Hepatocyte (in vitro differentiated cells): ENCODE results near the gene INSR. TPM values are rescaled to one million over a fixed set of nuclear protein-coding genes. Genes with fewer than 3 reads are reported as not detected.

Experiments
- DNase-seq: peaks from one replicate; pipeline ENCODE4 v3.0.0-alpha.2; 2016; ENCODE audit warnings: low spot score
- H2AFZ ChIP-seq: fragments of 200-600 bp; sonication (generic); 2 replicates; pipeline ENCODE4 v1.6.0; 2016; ENCODE audit warnings: antibody characterized with exemption, mild to moderate bottlenecking
- H3K27ac ChIP-seq: fragments of 200-600 bp; sonication (generic); 2 replicates; pipeline ENCODE4 v1.5.1; 2016; ENCODE audit warnings: mild to moderate bottlenecking
- H3K27me3 ChIP-seq: fragments of 200-600 bp; sonication (generic); 2 replicates; pipeline ENCODE4 v1.6.1; 2016
- H3K36me3 ChIP-seq: fragments of 200-600 bp; sonication (generic); replicated peaks from 2 replicates; pipeline ENCODE4 v1.5.1; 2016; ENCODE audit warnings: low read depth; ENCODE audit not compliant: insufficient read depth
- H3K4me1 ChIP-seq: fragments of 200-600 bp; sonication (generic); 2 replicates; pipeline ENCODE4 v1.5.1; 2016; ENCODE audit warnings: mild to moderate bottlenecking, moderate library complexity; ENCODE audit not compliant: insufficient read depth
- H3K4me2 ChIP-seq: fragments of 200-600 bp; sonication (generic); 2 replicates; pipeline ENCODE4 v1.6.0; 2016
- H3K4me3 ChIP-seq: fragments of 200-600 bp; sonication (generic); 2 replicates; pipeline ENCODE4 v1.5.1; 2016; ENCODE audit warnings: mild to moderate bottlenecking
- H3K79me2 ChIP-seq: fragments of 200-600 bp; sonication (generic); 2 replicates; pipeline ENCODE4 v1.6.0; 2017; ENCODE audit warnings: mild to moderate bottlenecking
- H3K9me2 ChIP-seq: fragments of 200-600 bp; sonication (generic); replicated peaks from 2 replicates; pipeline ENCODE4 v1.6.0; 2017; ENCODE audit warnings: mild to moderate bottlenecking; ENCODE audit not compliant: insufficient read depth
- H3K9me3 ChIP-seq: fragments of 200-600 bp; sonication (generic); 2 replicates; pipeline ENCODE4 v1.5.1; 2016; ENCODE audit warnings: low read depth, mild to moderate bottlenecking
- H4K20me1 ChIP-seq: fragments of 200-600 bp; sonication (generic); 2 replicates; pipeline ENCODE4 v1.6.0; 2016; ENCODE audit warnings: mild to moderate bottlenecking; ENCODE audit not compliant: insufficient read depth, poor library complexity, severe bottlenecking
- EZH2 ChIP-seq: fragments of 200-600 bp; sonication (generic); IDR thresholded peaks from 2 replicates; pipeline ENCODE4 v1.6.1; 2016; ENCODE audit warnings: antibody characterized with exemption, mild to moderate bottlenecking, borderline replicate concordance
- EZH2phosphoT487 ChIP-seq: fragments of 200-600 bp; sonication (generic); IDR thresholded peaks from one replicate; pipeline ENCODE4 v1.6.1; 2018; ENCODE audit warnings: antibody characterized with exemption, mild to moderate bottlenecking, low read depth, moderate library complexity; ENCODE audit not compliant: unreplicated experiment, severe bottlenecking
- WGBS: methylation state at CpG from one replicate; pipeline ENCODE4 v1.1.6; 2016; ENCODE audit warnings: low lambda C conversion rate; ENCODE audit errors: missing lambda C conversion rate; 5-methylcytosine and 5-hydroxymethylcytosine counted together
- polyA plus RNA-seq: library from polyadenylated mRNA; unstranded; fragments of >200 nt; fragmentation: Nextera tagmentation; extraction: Ambion mirVana; gene quantifications from 2 replicates; pipeline ENCODE4 v1.2.1, GENCODE V29; 2016
- total RNA-seq: library from RNA; depleted of rRNA; stranded (reverse); fragments of >200 nt; gene quantifications from 2 replicates; pipeline ENCODE4 v1.2.3, GENCODE V29; 2014
- TF ChIP-seq, protein P1 (sequence below): fragments of 200-600 bp; sonication (generic); IDR thresholded peaks from 2 replicates; pipeline ENCODE4 v1.5.1; 2016; ENCODE audit warnings: antibody characterized with exemption, mild to moderate bottlenecking; ENCODE audit not compliant: poor library complexity

INSR gene
- total and polyA plus RNA-seq, 2 experiments from 2014 or later: 17.0 to 59.0 TPM

- WGBS: 73% methylated on average over 9 of the region's 9 CpGs
- Histone ChIP-seq H3K4me3 (no peak overlapping the region), H2AFZ (no peak overlapping the region), H4K20me1 (peaks cover 3% of the 10 kb centered on the region), H3K9me3 (no peaks in the 10 kb centered on the region), H3K4me1 (no peaks in the 10 kb centered on the region), H3K79me2 (peaks cover 77% of the 10 kb centered on the region), H3K36me3 (no peaks in the 10 kb centered on the region), H3K4me2 (no peak overlapping the region), H3K27me3 (no peaks in the 10 kb centered on the region), H3K27ac (no peak overlapping the region), H3K9me2 (no peaks in the 10 kb centered on the region)
- DNase-seq: no peak
- TF ChIP-seq EZH2phosphoT487 (no peak), EZH2 (no peak)
- TF ChIP-seq, protein P1, sequence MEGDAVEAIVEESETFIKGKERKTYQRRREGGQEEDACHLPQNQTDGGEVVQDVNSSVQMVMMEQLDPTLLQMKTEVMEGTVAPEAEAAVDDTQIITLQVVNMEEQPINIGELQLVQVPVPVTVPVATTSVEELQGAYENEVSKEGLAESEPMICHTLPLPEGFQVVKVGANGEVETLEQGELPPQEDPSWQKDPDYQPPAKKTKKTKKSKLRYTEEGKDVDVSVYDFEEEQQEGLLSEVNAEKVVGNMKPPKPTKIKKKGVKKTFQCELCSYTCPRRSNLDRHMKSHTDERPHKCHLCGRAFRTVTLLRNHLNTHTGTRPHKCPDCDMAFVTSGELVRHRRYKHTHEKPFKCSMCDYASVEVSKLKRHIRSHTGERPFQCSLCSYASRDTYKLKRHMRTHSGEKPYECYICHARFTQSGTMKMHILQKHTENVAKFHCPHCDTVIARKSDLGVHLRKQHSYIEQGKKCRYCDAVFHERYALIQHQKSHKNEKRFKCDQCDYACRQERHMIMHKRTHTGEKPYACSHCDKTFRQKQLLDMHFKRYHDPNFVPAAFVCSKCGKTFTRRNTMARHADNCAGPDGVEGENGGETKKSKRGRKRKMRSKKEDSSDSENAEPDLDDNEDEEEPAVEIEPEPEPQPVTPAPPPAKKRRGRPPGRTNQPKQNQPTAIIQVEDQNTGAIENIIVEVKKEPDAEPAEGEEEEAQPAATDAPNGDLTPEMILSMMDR: no peak
Observed at GRCh38 chr19:7242601-7243258, 51.5 kb downstream of the INSR start.

GRCh38 chr19:7238051-7238450 lies 56.2 kb downstream of the INSR start:
- H3K79me2 ChIP-seq: peaks cover 79% of the 10 kb centered on the region
- no peak for DNase-seq
- no peak overlapping the region for H3K4me2 ChIP-seq
- 88% methylated on average over 4 of the region's 4 CpGs for WGBS
- no peaks in the 10 kb centered on the region for H3K4me1 ChIP-seq
- H3K9me2 ChIP-seq: no peaks in the 10 kb centered on the region
- H3K27me3 ChIP-seq: no peaks in the 10 kb centered on the region
- H3K27ac ChIP-seq: no peak overlapping the region
- no peak overlapping the region for H2AFZ ChIP-seq
- TF ChIP-seq, protein P1: no peak
- TF ChIP-seq EZH2 (no peak), EZH2phosphoT487 (no peak)
- H4K20me1 ChIP-seq: peaks cover 12% of the 10 kb centered on the region
- H3K9me3 ChIP-seq: no peaks in the 10 kb centered on the region
- H3K36me3 ChIP-seq: no peaks in the 10 kb centered on the region
- H3K4me3 ChIP-seq: no peak overlapping the region

- no peak for TF ChIP-seq EZH2phosphoT487
- no peak for TF ChIP-seq EZH2
- no peaks in the 10 kb centered on the region for H3K27me3 ChIP-seq
- no peaks in the 10 kb centered on the region for H3K36me3 ChIP-seq
- H3K27ac ChIP-seq: no peak overlapping the region
- no peaks in the 10 kb centered on the region for H3K9me3 ChIP-seq
- no peaks in the 10 kb centered on the region for H3K4me1 ChIP-seq
- peaks cover 9% of the 10 kb centered on the region for H4K20me1 ChIP-seq
- H3K4me3 ChIP-seq: no peak overlapping the region
- no peaks in the 10 kb centered on the region for H3K9me2 ChIP-seq
- 76% methylated on average over 5 of the region's 5 CpGs for WGBS
- H3K79me2 ChIP-seq: peaks cover 85% of the 10 kb centered on the region
- DNase-seq: no peak
- no peak overlapping the region for H2AFZ ChIP-seq
- no peak overlapping the region for H3K4me2 ChIP-seq
Observed at GRCh38 chr19:7236153-7236552, 58.1 kb downstream of the INSR start.

GRCh38 chr19:7230826-7231225 lies 63.4 kb downstream of the INSR start:
- no peak for DNase-seq
- TF ChIP-seq, protein P1: no peak
- no peak overlapping the region for H3K4me2 ChIP-seq
- no peaks in the 10 kb centered on the region for H3K27me3 ChIP-seq
- peaks cover 19% of the 10 kb centered on the region for H4K20me1 ChIP-seq
- no peak overlapping the region for H2AFZ ChIP-seq
- no peaks in the 10 kb centered on the region for H3K9me2 ChIP-seq
- H3K36me3 ChIP-seq: no peaks in the 10 kb centered on the region
- 98% methylated on average over 9 of the region's 9 CpGs for WGBS
- no peaks in the 10 kb centered on the region for H3K9me3 ChIP-seq
- no peak overlapping the region for H3K4me3 ChIP-seq
- no peaks in the 10 kb centered on the region for H3K4me1 ChIP-seq
- H3K27ac ChIP-seq: no peak overlapping the region
- H3K79me2 ChIP-seq: peaks cover 72% of the 10 kb centered on the region
